Lung (tissue), 12 donors: ENCODE data around the gene STAG1. TPM values are rescaled to one million over a fixed set of nuclear protein-coding genes. Genes with fewer than 3 reads are reported as not detected.
A peak's percentile ranks its signal among the peaks of the same experiment; 100 is the strongest.
"Not testable (repeated sequence)": the region's sequence is repeated elsewhere in the genome, so short reads cannot be mapped to it uniquely, and the experiment has no call there.

Experiments
- ATAC-seq: fragments of 200-7000 bp; cut with Tn5 transposase; one replicate; pipeline ENCODE4 v1.9.1; 2020; ENCODE audit warnings: moderate number of reproducible peaks; ENCODE audit not compliant: insufficient read depth, low FRiP score
- DNase-seq, 3 donors: peaks; one replicate each; pipeline ENCODE4 v3.0.0-alpha.2; 2013 to 2017
- H3K27ac ChIP-seq, 2 donors: one replicate each; pipeline ENCODE4 v1.5.1; 2013; ENCODE audit warnings: mild to moderate bottlenecking in 2 of 2, moderate library complexity in 2 of 2, control low read depth in 1 of 2, inconsistent platforms in 1 of 2, low read depth in 1 of 2, low read length in 1 of 2
- H3K27me3 ChIP-seq, 3 donors: one replicate each; pipeline ENCODE4 v1.5.1; 2013; ENCODE audit warnings: low read length in 2 of 3; ENCODE audit not compliant: control insufficient read depth in 3 of 3, insufficient read depth in 3 of 3
- H3K36me3 ChIP-seq, 4 donors: one replicate each; pipeline ENCODE4 v1.5.1; 2013; ENCODE audit warnings: low read length in 4 of 4, mild to moderate bottlenecking in 1 of 4, moderate library complexity in 1 of 4; ENCODE audit not compliant: control insufficient read depth in 4 of 4, insufficient read depth in 4 of 4
- H3K4me1 ChIP-seq, 5 donors: one replicate each; pipeline ENCODE4 v1.5.1; 2013; ENCODE audit warnings: low read length in 5 of 5, mild to moderate bottlenecking in 2 of 5, moderate library complexity in 1 of 5; ENCODE audit not compliant: control insufficient read depth in 5 of 5, insufficient read depth in 5 of 5
- H3K4me3 ChIP-seq: one replicate; pipeline ENCODE4 v1.5.1; 2013; ENCODE audit warnings: mild to moderate bottlenecking, control low read depth, moderate library complexity
- H3K9ac ChIP-seq, 2 donors: one replicate each; pipeline ENCODE4 v1.5.1; 2013; ENCODE audit warnings: low read length in 2 of 2, control low read depth in 1 of 2; ENCODE audit not compliant: insufficient read depth in 1 of 2
- H3K9me3 ChIP-seq, 4 donors: one replicate each; pipeline ENCODE4 v1.5.1; 2013; ENCODE audit warnings: low read length in 3 of 4, mild to moderate bottlenecking in 1 of 4, moderate library complexity in 1 of 4; ENCODE audit not compliant: control insufficient read depth in 4 of 4, insufficient read depth in 3 of 4
- CTCF ChIP-seq: IDR thresholded peaks from 2 replicates; pipeline ENCODE4 v1.5.1; 2012; ENCODE audit warnings: mild to moderate bottlenecking; ENCODE audit errors: control extremely low read depth, extremely low read depth
- WGBS, 2 donors: extraction: QIAGEN DNeasy Blood & Tissue Kit; methylation state at CpG; one replicate each; pipeline ENCODE4 v1.1.7; 2013; 5-methylcytosine and 5-hydroxymethylcytosine counted together
- polyA plus RNA-seq, 2 donors: library from polyadenylated mRNA; stranded (reverse); fragments of 200-250 nt; gene quantifications; one replicate each; pipeline ENCODE4 v1.2.1, GENCODE V29; 2013
- total RNA-seq, 2 donors: library from RNA; depleted of rRNA in 1 of 2; stranded (reverse); fragments of >200 nt in 1 of 2; gene quantifications; one replicate each; pipeline ENCODE4 v1.2.1, GENCODE V29; 2014 to 2021
- donor health status: control.
- donor health status: control.
- donor health status: Bipolar disorder and iron deficiency.
- donor health status: healthy.
- donor health status: DM: yes; HTN: yes; CAD: no.

STAG1 gene
- total and polyA plus RNA-seq, 4 donors, result 8.1 to 90.0 (median 20.5) TPM

- WGBS, 2 donors, result 95 to 96% methylated on average over 4 of the region's 4 CpGs
- DNase-seq (no peak), ATAC-seq (no peak)
- no peaks in the 10 kb centered on the region for H3K4me1 ChIP-seq
- H3K27ac ChIP-seq, result no peak overlapping the region
- H3K9ac ChIP-seq, result no peak overlapping the region
- no peaks in the 10 kb centered on the region for H3K27me3 ChIP-seq
- peaks cover 15 to 24% (median 16%) of the 10 kb centered on the region in 4 donors for H3K36me3 ChIP-seq
- no peaks in the 10 kb centered on the region for H3K9me3 ChIP-seq
- H3K4me3 ChIP-seq, result no peak overlapping the region
- no peak for TF ChIP-seq CTCF
Measured at GRCh38 chr3:136336329-136337100, 415.7 kb downstream of the STAG1 start.

GRCh38 chr3:136334726-136335125 lies 417.5 kb downstream of the STAG1 start:
- ATAC-seq, H3K4me3 ChIP-seq, H3K9me3 ChIP-seq, H3K9ac ChIP-seq, DNase-seq, H3K27ac ChIP-seq, H3K27me3 ChIP-seq, H3K4me1 ChIP-seq: not testable (repeated sequence)
- WGBS, 2 donors, result 96 to 97% methylated on average over 6 of the region's 6 CpGs
- peaks cover 10 to 25% (median 13%) of the 10 kb centered on the region in 4 donors for H3K36me3 ChIP-seq

- H3K4me3 ChIP-seq, result no peak overlapping the region
- TF ChIP-seq CTCF, result no peak
- no peaks in the 10 kb centered on the region for H3K9me3 ChIP-seq
- no peak overlapping the region for H3K27ac ChIP-seq
- H3K36me3 ChIP-seq, result peaks cover 7 to 22% (median 12%) of the 10 kb centered on the region in 4 donors
- no peaks in the 10 kb centered on the region for H3K27me3 ChIP-seq
- DNase-seq, result no peak
- H3K4me1 ChIP-seq, result no peaks in the 10 kb centered on the region
- no peak overlapping the region for H3K9ac ChIP-seq
- ATAC-seq, result no peak
Measured at GRCh38 chr3:136334209-136334608, 418.0 kb downstream of the STAG1 start.

GRCh38 chr3:136332776-136333175 lies 419.4 kb downstream of the STAG1 start:
- no peak overlapping the region for H3K9ac ChIP-seq
- no peak for TF ChIP-seq CTCF
- H3K9me3 ChIP-seq, result no peaks in the 10 kb centered on the region
- DNase-seq (no peak), ATAC-seq (peak; percentile 43)
- no peaks in the 10 kb centered on the region for H3K27me3 ChIP-seq
- H3K27ac ChIP-seq, result no peak overlapping the region
- H3K4me1 ChIP-seq, result no peaks in the 10 kb centered on the region
- peaks cover 8 to 24% (median 18%) of the 10 kb centered on the region in 4 donors for H3K36me3 ChIP-seq
- H3K4me3 ChIP-seq, result no peak overlapping the region
